ENCODE data around the gene DOC2A.

DNA sequence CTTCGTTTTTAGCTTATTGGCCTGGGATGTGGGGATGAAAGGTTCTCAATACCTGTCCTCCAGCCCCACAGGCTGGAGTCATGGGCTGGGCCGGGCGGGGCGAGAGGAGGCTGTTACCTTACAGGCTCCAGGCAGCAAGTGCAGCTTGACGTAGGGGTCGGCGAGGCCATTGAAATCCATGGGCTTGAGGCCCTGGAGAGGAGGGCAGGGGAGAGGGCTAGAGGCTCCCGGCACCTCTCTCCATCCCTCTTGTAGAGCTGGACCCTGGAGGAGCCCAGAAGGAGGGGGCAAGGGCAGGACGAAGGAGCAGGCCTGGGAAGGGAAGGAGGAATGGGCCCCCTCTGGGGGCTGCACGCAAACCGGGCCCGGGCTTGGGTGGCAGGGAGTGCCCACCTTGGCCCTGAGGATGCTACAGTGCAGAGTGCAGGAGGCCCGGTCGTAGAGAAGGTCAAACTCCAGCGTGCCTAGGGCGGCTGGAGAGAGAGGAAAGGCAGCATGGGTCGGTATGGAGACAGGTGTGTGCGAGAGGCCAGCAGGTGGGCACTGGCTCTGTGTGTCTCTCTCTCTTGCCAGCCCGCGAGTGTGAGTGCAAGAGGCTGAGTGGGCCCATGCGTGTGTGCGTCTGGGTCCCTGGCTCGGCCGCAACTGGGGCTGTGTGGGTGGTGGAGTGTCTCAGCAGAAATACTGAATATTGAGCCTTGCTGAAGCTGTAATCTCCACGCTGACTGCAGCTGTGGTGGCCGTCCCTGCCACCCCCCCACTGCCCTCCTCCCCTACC is 1.6 kb downstream of the DOC2A start:
- TF ChIP-seq POLR2A (IDR thresholded peaks at IDR 0.05), result no peak
- TF ChIP-seq, protein P1, sequence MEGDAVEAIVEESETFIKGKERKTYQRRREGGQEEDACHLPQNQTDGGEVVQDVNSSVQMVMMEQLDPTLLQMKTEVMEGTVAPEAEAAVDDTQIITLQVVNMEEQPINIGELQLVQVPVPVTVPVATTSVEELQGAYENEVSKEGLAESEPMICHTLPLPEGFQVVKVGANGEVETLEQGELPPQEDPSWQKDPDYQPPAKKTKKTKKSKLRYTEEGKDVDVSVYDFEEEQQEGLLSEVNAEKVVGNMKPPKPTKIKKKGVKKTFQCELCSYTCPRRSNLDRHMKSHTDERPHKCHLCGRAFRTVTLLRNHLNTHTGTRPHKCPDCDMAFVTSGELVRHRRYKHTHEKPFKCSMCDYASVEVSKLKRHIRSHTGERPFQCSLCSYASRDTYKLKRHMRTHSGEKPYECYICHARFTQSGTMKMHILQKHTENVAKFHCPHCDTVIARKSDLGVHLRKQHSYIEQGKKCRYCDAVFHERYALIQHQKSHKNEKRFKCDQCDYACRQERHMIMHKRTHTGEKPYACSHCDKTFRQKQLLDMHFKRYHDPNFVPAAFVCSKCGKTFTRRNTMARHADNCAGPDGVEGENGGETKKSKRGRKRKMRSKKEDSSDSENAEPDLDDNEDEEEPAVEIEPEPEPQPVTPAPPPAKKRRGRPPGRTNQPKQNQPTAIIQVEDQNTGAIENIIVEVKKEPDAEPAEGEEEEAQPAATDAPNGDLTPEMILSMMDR (IDR thresholded peaks at IDR 0.05), result no peak
